Type B pancreatic cell (in vitro differentiated cells): Measurements from ENCODE around the gene PLXNA1. TPM values are rescaled to one million over a fixed set of nuclear protein-coding genes. Genes with fewer than 3 reads are reported as not detected.

ENCODE experiments used
- DNase-seq: peaks from one replicate; pipeline ENCODE4 v3.0.0; 2021; ENCODE audit warnings: mixed read lengths; ENCODE audit not compliant: unreplicated experiment; ENCODE audit errors: extremely low spot score
- H3K27ac Mint-ChIP-seq: 2 replicates; pipeline ENCODE4 v1.8.0; 2021; ENCODE audit warnings: mild to moderate bottlenecking, mixed read lengths
- H3K27me3 Mint-ChIP-seq: 2 replicates; pipeline ENCODE4 v1.8.0; 2021; ENCODE audit warnings: mixed read lengths
- H3K36me3 Mint-ChIP-seq: 2 replicates; pipeline ENCODE4 v1.8.0; 2021; ENCODE audit warnings: mixed read lengths
- H3K4me1 Mint-ChIP-seq: one replicate; pipeline ENCODE4 v1.8.0; 2021; ENCODE audit warnings: mixed read lengths; ENCODE audit not compliant: unreplicated experiment
- H3K4me3 Mint-ChIP-seq: 2 replicates; pipeline ENCODE4 v1.8.0; 2021; ENCODE audit warnings: mild to moderate bottlenecking, mixed read lengths
- H3K9me3 Mint-ChIP-seq: 2 replicates; pipeline ENCODE4 v1.8.0; 2021; ENCODE audit warnings: mixed read lengths
- total RNA-seq: library from RNA; stranded (reverse); gene quantifications from 2 replicates; pipeline ENCODE4 v1.2.1, GENCODE V29; 2021; ENCODE audit warnings: low replicate concordance
- TF ChIP-seq, protein P1 (sequence below): fragments of 200-600 bp; sonication (generic); conservative IDR thresholded peaks from 2 replicates; pipeline ENCODE4 v1.5.0; 2021; ENCODE audit warnings: antibody characterized with exemption, mild to moderate bottlenecking

The PLXNA1 gene
- total RNA-seq, 1 donor from 2014 or later, result 59.2 TPM

DNA sequence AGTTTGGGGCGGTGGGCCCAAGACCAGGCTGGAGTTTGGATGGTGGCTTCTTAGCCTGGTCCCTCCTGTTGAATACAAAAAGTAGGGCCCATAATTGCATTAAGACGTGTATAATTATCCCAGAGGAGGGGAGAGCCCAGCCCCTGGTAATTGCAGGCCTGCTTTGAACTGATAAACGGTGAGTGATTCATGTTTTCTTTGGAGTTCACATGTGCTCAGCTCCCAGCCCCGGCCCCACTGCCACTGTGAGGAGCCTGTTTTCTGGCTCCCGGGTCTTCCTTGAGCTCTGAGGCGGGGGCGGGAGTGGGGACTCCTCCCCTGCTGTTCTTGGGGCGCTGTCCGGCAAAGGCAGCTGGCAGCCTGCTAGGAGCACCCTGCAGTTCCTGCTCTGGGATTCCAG, 3.1 kb downstream of the PLXNA1 start:
- no peak for DNase-seq
- H3K4me1 Mint-ChIP-seq, result peaks cover 8% of the 10 kb centered on the region

DNA sequence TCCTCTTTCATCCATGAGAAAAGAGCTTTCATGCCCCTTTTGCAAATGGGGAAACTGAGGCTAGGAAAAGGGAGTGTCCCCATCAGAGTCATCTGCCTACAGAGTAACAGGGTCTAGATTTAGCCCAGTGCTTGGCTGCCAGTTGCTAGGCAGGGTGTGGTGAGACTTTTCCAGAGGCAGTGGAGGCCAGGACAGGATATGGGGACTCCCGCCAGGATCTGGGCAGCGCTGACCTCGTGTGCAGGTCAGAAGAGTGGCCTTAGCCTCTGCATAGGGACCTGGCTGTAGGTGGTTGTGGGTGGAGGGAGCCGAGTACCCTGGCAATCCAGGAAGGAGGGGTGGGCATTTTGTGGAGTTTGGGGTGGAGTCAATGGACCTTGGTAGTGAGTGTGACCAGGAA, 4.2 kb downstream of the PLXNA1 start:
- no peak overlapping the region for H3K4me3 Mint-ChIP-seq
- no peaks in the 10 kb centered on the region for H3K27me3 Mint-ChIP-seq
- H3K4me1 Mint-ChIP-seq, result peaks cover 8% of the 10 kb centered on the region
- no peak overlapping the region for H3K27ac Mint-ChIP-seq
- peaks cover 4% of the 10 kb centered on the region for H3K36me3 Mint-ChIP-seq
- TF ChIP-seq, protein P1, sequence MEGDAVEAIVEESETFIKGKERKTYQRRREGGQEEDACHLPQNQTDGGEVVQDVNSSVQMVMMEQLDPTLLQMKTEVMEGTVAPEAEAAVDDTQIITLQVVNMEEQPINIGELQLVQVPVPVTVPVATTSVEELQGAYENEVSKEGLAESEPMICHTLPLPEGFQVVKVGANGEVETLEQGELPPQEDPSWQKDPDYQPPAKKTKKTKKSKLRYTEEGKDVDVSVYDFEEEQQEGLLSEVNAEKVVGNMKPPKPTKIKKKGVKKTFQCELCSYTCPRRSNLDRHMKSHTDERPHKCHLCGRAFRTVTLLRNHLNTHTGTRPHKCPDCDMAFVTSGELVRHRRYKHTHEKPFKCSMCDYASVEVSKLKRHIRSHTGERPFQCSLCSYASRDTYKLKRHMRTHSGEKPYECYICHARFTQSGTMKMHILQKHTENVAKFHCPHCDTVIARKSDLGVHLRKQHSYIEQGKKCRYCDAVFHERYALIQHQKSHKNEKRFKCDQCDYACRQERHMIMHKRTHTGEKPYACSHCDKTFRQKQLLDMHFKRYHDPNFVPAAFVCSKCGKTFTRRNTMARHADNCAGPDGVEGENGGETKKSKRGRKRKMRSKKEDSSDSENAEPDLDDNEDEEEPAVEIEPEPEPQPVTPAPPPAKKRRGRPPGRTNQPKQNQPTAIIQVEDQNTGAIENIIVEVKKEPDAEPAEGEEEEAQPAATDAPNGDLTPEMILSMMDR, result no peak
- H3K9me3 Mint-ChIP-seq, result no peaks in the 10 kb centered on the region
- no peak for DNase-seq

More for the DNA sequence above, 3.1 kb downstream of the PLXNA1 start:
- H3K27ac Mint-ChIP-seq, result no peak overlapping the region
- TF ChIP-seq, protein P1, result no peak
- no peaks in the 10 kb centered on the region for H3K9me3 Mint-ChIP-seq
- peak overlapping the region; percentile 72 for H3K4me3 Mint-ChIP-seq
- peaks cover 6% of the 10 kb centered on the region for H3K27me3 Mint-ChIP-seq
- peaks cover 4% of the 10 kb centered on the region for H3K36me3 Mint-ChIP-seq

DNA sequence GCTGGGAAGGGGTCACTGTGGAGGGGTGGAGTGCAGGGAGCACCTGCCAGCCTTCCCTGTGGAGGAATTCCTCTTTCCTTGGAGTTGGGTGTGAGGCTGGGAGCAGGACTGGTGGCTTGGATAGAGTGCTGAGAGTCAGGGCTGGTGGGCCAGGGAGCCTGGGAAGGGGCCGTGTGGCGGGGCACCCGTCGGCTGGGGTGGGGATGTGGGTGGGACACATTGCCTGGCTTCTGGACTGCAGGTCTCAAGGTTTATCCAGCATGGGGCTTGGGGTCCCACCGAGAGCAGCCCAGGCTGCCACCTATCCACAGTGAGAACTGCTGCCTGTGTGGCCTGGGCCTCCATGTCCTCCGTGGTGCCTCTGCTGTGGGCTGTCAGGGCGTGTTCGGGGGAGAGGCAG, 4.7 kb downstream of the PLXNA1 start:
- H3K9me3 Mint-ChIP-seq, result no peaks in the 10 kb centered on the region
- DNase-seq, result no peak
- H3K27ac Mint-ChIP-seq, result no peak overlapping the region
- peaks cover 8% of the 10 kb centered on the region for H3K4me1 Mint-ChIP-seq
- TF ChIP-seq, protein P1, result no peak
- H3K4me3 Mint-ChIP-seq, result no peak overlapping the region
- no peaks in the 10 kb centered on the region for H3K27me3 Mint-ChIP-seq
- peaks cover 4% of the 10 kb centered on the region for H3K36me3 Mint-ChIP-seq

DNA sequence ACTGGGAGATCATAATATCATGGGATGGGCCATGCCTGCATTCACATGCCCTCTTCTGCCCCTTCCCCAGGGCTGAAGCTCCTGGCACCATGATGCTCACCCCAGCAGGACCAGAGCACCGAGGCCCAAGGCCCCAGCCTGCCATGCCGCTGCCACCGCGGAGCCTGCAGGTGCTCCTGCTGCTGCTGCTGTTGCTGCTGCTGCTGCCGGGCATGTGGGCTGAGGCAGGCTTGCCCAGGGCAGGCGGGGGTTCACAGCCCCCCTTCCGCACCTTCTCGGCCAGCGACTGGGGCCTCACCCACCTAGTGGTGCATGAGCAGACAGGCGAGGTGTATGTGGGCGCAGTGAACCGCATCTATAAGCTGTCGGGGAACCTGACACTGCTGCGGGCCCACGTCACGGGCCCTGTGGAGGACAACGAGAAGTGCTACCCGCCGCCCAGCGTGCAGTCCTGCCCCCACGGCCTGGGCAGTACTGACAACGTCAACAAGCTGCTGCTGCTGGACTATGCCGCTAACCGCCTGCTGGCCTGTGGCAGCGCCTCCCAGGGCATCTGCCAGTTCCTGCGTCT, 5.6 kb downstream of the PLXNA1 start:
- Mint-ChIP-seq H3K36me3 (peaks cover 4% of the 10 kb centered on the region), H3K27me3 (no peaks in the 10 kb centered on the region), H3K9me3 (no peaks in the 10 kb centered on the region), H3K4me1 (peaks cover 8% of the 10 kb centered on the region), H3K27ac (no peak overlapping the region), H3K4me3 (no peak overlapping the region)
- DNase-seq, result no peak
- TF ChIP-seq, protein P1, result no peak

DNA sequence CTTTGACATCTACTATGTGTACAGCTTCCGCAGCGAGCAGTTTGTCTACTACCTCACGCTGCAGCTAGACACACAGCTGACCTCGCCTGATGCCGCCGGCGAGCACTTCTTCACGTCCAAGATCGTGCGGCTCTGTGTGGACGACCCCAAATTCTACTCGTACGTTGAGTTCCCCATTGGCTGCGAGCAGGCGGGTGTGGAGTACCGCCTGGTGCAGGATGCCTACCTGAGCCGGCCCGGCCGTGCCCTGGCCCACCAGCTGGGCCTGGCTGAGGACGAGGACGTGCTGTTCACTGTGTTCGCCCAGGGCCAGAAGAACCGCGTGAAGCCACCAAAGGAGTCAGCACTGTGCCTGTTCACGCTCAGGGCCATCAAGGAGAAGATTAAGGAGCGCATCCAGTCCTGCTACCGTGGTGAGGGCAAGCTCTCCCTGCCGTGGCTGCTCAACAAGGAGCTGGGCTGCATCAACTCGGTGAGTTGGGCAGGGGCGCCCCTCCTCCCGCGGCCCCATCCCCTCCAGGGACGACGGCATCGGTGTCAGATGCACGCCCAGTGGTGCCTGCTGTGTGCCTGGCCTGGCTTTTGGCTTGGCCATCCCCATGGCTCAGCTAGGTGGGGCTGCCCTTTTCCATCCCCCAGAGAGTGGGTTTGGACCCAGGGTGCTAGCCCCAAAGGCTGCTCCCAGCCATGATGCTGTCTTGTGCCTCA, 6.6 kb downstream of the PLXNA1 start:
- Mint-ChIP-seq H3K36me3 (peaks cover 4% of the 10 kb centered on the region), H3K4me3 (no peak overlapping the region), H3K4me1 (peaks cover 8% of the 10 kb centered on the region), H3K27me3 (no peaks in the 10 kb centered on the region), H3K27ac (no peak overlapping the region), H3K9me3 (no peaks in the 10 kb centered on the region)
- TF ChIP-seq, protein P1, result no peak
- no peak for DNase-seq
